ENCODE measurements around the gene STAC2.
"Not testable (repeated sequence)": the region's sequence is repeated elsewhere in the genome, so short reads cannot be mapped to it uniquely, and the experiment has no call there.

The STAC2 gene

GRCh38 chr17:39186481-39187002 lies 39.2 kb downstream of the STAC2 start:
- no peak for DNase-seq

GRCh38 chr17:39183720-39184119 lies 42.0 kb downstream of the STAC2 start:
- no peak for DNase-seq

- DNase-seq, result no peak
These were observed 42.7 kb downstream of the STAC2 start for GRCh38 chr17:39183045-39183444.

DNA sequence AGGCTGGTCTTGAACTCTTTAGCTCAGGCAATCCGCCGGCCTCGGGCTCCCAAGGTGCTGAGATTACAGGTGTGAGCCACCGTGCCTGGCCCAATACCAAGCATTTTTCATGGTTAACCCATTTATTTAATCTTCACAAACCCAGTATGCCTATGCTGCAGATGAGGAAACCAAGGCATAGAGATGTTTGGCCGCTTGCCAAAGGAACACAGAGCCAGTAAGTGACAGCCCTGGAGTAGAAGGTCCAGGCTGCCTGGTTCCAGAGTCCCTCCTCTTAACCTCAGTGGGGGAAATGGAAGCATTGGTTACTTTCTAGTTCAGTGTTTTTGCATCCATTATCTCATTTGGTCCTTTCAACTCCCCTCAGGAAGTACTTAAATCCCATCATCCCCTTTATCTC lies 44.4 kb downstream of the STAC2 start:
- no peak for DNase-seq

DNA sequence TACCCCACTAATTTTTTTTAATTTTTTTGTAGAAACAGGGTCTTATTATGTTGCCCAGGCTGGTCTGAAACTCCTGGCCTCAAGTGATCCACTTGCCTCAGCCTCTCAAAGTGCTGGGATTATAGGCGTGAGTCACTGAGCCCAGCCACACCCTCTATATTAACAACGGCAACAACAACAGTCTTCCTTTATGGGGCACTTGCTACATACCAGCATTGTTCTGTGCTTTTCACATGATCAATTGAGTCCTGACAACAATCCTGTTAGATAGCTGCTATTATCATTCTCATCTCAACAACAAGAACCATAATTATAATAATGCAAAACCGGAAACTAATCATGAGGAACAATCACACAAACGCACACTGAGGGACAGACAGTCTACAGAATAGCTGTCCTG lies 47.2 kb downstream of the STAC2 start:
- no peak for DNase-seq

DNA sequence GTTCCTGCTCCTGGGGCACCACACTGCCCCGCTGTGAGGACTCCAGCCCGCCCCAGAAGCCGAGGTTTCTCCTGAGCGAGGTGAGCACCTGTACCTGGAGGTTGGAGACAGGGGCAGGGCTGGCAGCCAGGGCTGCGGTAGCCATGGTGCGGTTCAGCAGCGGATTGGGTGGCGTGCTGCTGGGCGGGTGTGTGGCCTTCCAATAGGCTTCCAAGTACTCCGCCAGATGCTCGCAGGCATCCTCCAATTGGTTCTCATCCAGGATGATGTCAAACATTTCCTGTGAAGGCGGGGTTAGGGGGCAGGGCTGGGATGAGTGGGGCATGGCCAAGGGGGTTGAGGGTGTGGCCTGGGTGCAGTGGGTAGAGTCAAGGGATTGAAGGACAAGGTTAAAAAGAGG lies 48.5 kb downstream of the STAC2 start:
- no peak for DNase-seq

DNA sequence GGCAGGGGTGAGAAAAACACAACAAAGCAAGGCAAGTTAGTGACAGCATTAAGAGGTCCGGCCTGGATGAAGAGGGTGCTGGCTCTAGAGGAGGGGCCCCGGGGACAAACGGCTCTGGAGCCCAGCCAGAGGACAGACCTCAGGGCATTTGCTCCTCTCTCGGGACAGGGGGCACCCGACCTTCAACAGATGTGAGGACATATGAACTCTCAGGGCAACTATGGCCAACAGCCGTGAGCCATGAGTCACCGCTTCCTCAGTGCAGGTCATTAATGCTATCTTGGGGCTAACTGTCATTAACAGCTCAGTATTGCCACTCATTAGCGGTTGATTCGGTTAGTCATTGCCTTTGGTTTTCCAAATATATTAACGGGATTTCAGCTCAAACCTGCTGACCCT lies 50.1 kb downstream of the STAC2 start:
- DNase-seq, result no peak

DNA sequence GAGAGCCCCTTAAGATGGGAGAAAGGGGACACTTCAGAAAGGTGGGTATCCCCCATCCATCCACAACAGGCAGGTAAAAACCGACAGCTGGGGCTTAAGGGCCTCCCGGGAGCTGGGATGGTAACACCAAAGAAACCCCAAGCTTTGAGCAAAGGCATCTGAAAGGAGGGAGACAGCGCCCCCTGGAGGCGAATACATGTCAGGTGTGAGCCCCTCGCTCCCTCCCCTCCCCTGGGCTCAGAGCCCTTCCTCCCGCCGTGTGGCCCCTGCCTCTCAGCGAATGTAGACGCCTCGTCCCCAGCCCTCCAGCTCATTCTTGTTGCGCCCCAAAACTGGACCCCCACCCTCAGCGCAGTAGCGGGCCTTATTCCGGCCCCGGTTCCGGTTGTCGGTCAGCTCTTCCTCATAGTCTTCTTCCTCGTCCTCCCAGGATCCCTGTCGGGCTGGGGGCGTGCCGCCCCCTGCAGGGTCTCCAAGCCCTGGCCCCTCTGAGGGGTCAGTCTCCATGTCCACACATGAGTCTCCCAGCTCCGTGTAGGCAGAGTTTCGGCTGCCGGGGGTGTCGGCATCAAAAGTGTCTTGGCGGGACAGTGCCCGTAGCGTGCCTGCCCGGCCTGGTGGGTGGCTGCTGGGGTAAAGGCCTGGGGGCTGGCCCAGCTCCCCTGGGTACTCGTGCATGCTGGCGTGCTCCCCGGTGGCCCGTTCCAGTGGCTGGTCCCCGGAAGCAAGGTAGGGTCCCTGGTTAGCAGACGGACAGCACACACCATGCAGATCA lies 50.6 kb downstream of the STAC2 start:
- peak; percentile 54 to 65 (median 60) for DNase-seq

- no peak for DNase-seq
These were observed 52.0 kb downstream of the STAC2 start for GRCh38 chr17:39173526-39174274.

GRCh38 chr17:39173080-39173479 lies 52.7 kb downstream of the STAC2 start:
- DNase-seq, result no peak

DNA sequence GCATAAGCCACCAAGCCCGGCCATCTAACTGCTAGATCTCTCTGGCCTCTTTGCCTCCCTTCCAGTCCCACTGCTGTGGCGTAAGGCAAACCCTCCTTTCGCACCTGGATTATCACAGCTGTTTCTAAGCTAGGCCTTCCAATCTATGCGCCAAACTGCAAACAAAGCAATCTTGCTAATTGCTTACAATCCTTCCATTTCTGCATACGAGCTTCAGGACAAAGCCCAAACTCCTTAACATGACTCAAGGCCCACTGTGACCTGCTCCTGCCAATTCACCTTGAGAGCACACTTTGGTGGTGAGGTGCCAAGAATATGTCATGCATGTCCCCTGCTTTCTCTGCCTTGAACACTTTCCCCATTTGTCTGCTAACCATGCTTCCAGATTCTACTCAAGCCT lies 53.8 kb downstream of the STAC2 start:
- DNase-seq, result no peak

DNA sequence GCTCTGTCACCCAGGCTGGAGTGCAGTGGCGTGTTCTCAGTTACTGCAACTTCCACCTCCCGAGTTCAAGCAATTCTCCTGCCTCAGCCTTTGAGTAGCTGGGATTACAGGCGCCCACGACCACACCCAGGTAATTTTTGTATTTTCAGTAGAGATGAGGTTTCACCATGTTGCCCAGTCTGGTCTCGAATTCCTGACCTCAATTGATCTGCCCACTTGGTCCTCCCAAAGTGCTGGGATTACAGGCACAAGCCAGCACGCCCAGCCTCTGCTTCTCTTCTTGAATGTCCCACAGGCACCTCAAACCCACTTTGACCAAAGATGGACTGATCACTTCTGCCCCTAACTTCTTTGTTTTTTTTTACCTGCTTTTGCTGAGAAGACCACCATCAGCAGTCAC lies 55.2 kb downstream of the STAC2 start:
- no peak for DNase-seq

GRCh38 chr17:39170109-39170508 lies 55.6 kb downstream of the STAC2 start:
- no peak for DNase-seq

- no peak for DNase-seq
These were observed 56.2 kb downstream of the STAC2 start for GRCh38 chr17:39169518-39169917.

DNA sequence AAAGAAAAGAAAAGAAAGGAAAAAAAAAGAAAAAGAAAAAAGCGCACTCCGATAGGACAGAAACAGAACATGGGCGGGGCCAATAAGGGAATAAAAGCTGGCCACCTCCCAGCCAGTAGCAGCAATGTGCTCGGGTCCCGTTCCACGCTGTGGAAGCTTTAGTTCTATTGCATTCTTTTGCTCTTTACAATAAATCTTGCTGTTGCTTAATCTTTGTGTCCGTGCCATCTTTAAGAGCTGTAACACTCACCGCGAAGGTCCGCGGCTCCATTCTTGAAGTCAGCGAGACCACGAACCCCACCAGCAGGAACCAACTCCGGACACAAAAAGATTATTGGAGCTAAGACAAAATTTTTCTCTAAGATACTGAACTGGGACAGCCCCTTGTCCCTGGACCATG lies 56.6 kb downstream of the STAC2 start:
- DNase-seq, result no peak

- not testable (repeated sequence) for DNase-seq
These were observed 57.2 kb downstream of the STAC2 start for GRCh38 chr17:39168503-39168902.

DNA sequence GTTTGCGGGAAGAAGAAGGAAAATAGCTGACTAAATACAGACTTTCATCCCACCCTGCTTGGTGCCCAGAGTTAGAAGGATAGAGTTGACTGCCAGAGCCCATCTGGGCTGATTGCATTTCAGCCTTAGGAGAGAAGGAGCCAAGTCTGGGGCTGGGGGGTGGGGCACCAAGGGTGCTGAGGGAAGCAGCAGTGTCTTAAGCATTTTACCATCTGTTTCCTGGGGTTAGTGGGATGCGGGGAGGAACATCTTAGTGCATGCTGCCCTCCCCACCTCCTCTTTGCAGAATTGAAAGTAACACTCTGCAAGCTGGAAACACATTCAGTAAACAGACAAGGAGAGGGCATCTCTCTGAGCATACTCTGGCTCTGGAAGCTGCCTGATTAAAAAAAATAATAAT lies 58.3 kb downstream of the STAC2 start:
- DNase-seq, result no peak

GRCh38 chr17:39166437-39167335 lies 59.1 kb downstream of the STAC2 start:
- DNase-seq, result no peak

- DNase-seq, result no peak
These were observed 59.9 kb downstream of the STAC2 start, which contains the start of gene ARL5C for GRCh38 chr17:39165841-39166349. Gene ARL5C (minus strand): TSS chr17:39166161. CDS start chr17:39165760, 401 bp downstream.

GRCh38 chr17:39165178-39165840 lies 60.4 kb downstream of the STAC2 start:
- DNase-seq, result no peak

DNA sequence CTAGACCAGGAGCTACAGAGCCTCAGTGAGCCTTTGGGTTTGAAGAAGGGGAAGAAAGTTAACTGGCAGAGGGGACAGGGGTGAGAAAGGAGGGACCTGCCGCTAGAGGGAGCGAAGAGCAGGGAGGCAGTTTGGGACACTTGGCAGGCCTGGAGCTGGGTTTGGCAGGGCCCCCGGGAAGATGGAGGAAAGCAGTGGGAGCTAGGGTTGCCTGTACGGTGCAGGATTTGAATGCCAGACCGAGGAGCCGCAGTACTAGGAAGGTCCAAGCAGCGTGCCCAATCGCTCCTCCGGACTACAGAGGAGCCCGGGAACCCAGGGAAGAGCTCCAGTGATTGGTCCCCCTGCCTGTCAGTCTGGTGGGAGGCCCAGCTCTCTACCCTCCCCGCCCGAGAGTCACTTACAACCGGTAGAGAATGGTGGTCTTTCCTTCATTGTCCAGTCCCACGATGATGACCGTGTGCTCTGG lies 61.0 kb downstream of the STAC2 start:
- peak; percentile 39 to 68 (median 50) for DNase-seq

- DNase-seq, result no peak
These were observed 63.8 kb downstream of the STAC2 start for GRCh38 chr17:39161962-39162361.

All from activated CD4-positive, CD25-positive, alpha-beta regulatory T cell (primary cell).